Measurements from ENCODE around the gene CHD9.

The CHD9 gene

GRCh38 chr16:53078765-53079485, 24.1 kb downstream of the CHD9 start:
- no peak for DNase-seq

- no peak for DNase-seq
Observed at GRCh38 chr16:53080345-53081031, 25.7 kb downstream of the CHD9 start.

- no peak for DNase-seq
Observed at GRCh38 chr16:53081032-53081424, 26.2 kb downstream of the CHD9 start.

DNA sequence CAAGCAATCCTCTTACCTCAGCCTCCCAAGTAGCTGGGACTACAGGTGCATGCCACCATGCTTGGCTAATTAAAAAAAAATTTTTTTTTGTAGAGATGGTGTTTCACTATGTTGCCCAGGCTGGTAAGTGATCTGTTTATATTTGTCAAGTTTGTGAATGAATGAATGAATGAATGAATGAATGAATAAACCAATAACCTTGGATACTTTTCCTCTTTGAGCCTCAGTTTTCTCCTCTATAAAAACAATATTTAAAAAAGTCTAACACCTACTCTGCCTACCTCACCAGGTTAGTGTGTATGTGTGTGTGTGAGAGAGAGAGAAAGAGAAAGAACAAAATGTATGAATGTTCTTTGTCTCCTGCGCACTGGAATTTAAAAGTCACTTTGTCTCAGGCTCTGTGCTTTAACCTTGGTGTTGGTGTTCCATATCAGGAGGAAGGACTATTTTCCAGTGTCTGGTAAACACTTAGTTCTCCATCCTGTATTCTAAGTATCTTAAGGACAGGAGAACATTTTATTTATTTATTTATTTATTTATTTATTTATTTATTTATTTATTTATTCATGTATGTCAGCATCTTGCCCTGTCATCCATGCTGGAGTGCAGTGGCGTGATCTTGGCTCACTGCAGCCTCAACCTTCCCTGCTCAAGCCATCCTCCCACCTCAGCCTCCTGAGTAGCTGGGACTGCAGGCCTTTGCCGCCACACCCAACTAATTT, 27.1 kb downstream of the CHD9 start:
- DNase-seq: no peak

DNA sequence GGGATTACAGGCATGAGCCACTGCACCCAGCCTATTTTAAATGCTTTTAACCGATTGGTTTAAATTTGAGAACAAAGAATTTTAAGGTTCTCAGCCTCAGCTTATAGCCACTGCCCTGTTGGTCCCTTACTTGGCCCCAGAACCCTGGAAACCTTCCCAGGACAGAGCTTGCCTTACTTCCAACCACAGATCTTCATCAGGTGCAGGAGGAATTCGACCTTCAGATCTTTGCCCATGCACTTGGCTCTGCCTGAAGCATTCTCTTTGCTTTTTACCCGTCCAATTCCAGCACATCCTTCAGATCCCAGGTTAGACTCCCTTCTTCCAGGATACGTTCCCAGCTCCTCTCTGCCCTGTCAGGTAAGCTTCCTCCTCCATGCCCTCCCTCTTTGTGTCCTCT, 27.7 kb downstream of the CHD9 start:
- no peak for DNase-seq

DNA sequence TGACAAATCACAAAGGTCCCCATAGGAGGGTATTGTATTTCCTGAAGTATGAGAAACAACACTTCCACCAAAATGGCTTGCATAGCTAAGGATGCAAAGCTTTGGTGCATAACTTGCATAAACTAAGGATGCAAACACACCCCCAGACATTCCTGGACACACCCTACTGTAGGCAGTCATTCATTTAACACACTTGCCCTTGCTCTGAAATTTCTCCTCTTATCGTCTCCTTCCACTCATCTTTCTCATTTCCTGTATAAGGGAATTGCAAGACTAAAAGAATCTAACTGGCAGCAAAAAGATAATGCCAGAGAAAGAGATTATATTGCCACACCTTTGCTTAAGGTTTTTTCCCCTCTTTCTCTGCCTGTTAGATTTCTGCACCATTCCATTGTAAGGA, 28.3 kb downstream of the CHD9 start:
- no peak for DNase-seq

DNA sequence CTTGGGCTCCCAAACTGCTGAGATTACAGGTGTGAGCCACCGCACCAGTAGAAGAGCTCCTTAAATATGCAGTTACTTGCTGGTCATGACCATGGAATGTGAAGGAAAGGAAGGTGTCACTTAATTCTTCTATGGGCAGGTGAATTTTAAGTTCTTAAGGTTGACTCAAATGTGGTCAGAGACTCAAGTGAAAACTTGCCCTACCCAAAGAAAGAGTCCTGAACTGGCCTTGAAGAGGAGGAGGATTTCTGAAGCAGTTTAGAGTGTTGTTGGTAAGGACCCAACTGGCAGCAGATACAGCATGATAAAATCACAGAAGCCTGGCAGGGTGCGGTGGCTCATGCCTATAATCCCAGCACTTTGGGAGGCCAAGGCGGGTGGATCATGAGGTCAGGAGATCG, 29.4 kb downstream of the CHD9 start:
- DNase-seq: no peak

GRCh38 chr16:53084746-53085334, 30.0 kb downstream of the CHD9 start:
- DNase-seq: no peak

DNA sequence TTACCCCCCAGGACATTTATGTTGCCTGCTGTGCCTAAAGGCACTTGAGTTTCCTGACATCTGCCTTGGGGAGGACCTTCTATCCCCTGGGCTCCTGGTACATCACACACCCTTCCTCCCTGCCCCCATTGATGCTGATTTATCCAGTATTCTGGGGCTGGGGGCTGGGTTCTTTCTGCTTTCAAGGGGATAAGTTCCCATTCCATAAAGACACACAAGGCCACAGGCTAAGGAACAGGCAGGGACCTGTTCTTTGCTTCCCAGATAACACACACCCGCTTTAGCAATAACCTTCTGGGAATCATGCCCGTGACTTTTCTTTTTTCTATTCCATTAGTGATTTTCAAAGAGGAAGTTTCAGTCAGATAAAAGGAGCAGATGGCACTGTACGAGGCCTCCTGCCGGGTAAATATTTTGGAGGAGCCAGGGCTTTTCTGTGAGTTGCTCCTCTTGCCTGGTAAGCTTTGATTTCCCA, 30.6 kb downstream of the CHD9 start:
- DNase-seq: peak in 1 of 2 experiments; percentile 69

- DNase-seq: no peak
Observed at GRCh38 chr16:53085931-53086421, 31.2 kb downstream of the CHD9 start.

- DNase-seq: no peak
Observed at GRCh38 chr16:53087101-53087500, 32.3 kb downstream of the CHD9 start.

DNA sequence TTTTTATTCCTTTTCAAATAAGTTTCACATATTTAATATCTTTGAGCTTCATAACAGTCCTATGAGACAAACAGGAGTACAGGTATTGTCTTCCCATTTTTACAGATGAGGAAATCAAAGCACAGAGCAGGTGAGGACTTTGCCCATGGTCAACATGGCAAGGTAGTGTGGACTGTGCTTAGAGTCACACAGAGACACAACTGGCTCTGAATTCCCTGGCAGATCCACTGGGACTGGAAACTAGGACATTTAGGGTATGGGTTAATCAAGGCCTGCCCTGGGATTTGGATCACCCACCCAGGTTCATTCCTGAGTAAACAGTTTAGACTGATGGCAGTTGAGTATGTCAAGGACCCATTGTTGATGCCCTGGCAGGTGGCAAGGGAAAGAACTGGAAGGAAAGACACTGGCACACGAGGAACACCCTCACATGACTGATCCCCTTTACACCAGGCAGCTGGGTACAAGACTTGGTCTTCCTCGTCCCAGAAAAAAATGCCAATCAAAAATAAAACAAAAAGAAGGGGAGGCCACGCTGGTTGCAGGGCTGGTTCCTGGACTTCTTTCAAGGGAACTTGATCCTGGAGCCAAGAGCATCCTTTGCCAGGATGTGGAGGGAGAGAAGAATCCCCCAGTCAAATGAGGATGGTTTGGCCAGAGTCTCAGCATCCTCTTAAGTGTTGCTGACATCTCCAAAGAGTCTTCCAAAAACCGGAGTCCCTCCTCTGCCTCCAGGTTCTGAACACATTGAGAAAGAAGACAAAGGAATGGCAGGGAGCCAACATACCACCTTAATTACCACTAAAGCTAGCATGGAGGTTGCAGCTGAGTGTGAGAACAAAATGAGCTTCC, 34.9 kb downstream of the CHD9 start:
- no peak for DNase-seq

DNA sequence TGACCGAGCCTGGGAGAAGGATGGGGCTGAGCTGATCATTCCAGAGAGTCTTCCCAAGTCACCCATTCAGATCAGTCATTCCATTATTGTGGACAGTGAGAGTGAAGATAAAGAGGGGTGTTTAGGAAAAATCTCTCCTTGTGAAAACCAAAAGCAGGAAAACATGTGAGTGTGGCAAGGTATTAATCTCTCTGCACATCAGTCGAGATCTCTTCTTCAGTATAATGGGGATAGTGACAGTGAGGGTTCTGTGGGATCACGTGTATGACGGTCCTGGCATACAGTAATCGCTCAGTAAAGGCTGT, 35.4 kb downstream of the CHD9 start:
- no peak for DNase-seq

- peak in 1 of 2 experiments; percentile 33 for DNase-seq
Observed at GRCh38 chr16:53090591-53091411, 36.0 kb downstream of the CHD9 start.

DNA sequence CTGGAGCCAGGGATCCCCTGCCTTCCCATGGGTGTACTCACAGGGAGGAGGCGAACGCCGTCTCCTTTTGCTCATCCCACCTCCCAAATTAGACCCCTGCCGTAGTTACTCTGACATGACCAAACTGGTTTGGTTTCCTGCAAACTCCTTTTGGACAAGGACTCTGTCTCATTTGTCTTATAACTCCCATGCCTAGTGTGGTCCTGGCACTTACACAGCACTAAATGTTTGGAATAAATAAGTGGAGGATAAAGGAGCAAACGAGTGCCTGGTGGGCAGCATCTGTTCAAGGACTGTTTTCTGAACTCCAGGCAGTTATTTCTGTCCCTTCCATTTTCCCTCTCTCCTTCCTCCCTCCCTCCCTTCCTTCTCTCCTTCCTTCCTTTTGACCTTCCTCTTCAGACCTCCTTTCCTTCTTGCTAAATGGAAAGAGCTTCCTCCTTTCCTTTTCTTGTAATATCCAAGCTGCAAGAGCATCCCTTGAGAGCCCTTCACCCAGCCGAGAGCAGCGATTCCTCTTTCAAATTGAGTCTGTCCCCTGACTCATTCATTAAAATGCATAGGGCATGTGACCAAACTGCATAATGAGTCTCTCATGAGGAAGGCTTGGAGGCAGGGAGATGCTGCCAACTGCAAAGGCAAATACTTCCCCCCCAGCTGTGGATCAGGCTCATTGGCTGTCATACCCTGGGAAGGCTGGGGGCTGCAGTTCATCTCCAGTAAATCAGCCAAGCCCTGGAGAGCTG, 36.8 kb downstream of the CHD9 start:
- DNase-seq: no peak

DNA sequence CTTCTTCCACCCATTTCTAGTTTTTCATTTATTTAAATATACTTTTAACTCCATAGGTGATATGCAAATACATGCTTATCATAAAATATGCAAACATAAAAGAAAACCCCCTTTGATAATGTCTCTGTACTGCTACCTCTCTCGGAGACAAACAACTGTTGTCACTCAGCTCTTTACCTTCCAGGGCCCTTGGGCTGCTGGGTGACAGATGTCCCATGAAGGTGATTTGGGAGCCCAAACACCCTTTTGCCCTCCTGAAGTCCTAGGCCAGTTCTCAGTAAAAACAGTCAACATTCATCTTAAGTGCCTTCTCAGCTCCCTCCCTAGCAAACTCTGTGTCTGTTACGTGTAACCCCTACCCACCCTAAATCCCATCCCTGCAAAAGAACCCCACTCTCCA, 37.5 kb downstream of the CHD9 start:
- no peak for DNase-seq

DNA sequence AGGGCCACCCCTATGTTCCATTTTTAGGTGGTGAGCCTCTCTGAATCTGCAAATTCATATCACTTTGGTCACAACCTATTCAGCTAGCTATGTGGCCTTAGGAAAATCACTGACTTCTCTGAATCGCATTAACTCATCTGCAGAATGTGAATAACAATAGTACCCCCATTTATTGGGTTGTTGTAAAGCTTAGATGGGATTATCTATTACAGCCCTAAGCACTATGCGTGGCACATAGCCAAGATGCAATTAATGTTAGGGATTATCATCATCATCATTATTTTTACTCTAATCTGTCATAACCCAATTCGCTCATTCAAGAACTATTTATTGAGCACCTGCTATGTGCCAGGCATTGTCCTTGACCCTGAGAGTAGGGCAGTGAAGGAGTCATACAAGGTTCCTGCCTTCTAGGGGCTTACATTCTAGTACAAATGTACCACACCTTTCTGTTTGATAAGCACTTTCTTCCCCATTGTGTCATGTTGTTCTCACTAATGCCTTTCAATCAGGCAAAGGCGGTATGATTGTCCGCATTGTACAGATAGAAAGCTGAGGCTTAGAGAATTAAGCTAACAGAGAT, 38.5 kb downstream of the CHD9 start:
- DNase-seq: no peak

DNA sequence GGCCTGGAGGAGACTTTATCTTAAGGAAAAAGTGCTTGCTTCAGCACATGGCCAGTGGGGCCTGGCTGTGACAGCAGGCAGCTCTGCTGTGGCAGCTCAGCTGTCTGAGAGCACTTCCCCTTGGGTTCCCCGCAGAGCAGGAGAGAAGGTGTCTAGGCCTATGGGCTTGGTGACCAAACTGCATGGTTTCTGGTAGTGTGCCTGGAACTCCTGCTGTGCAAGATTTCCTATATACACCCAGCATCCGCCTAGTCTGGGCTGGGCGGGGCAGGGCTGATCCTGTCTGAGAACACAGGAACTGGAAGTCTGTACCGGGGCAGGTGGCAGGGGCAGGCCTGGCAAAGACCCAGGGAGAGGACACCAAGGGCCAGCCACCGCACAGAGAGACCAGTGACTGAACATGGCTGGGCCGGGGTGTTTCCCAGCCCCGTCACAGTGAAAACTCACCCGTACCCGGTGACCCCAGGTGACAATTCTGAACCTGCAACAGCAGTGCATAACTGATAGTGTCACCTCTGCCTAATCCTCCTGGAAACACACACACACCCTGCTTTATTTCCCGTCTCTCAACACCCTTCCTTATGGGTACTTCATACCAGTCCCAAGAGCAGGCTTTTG, 39.3 kb downstream of the CHD9 start:
- DNase-seq: no peak

- DNase-seq: no peak
Observed at GRCh38 chr16:53097190-53097589, 42.4 kb downstream of the CHD9 start.

All from cerebellar nuclear complex (tissue), 1 donor.